Measurements from ENCODE around the gene RHNO1. TPM values are rescaled to one million over a fixed set of nuclear protein-coding genes. Genes with fewer than 3 reads are reported as not detected.

The RHNO1 gene
- total RNA-seq, 1 experiment from 2014 or later: 42.0 TPM

- DNase-seq (no peak), ATAC-seq (no peak)
- no peaks in the 10 kb centered on the region for H3K27me3 ChIP-seq (ENCODE audit: low read length)
- no peaks in the 10 kb centered on the region for H3K9me2 ChIP-seq (replicated peaks; ENCODE audit: low read length)
- no peaks in the 10 kb centered on the region for H4K20me1 ChIP-seq (ENCODE audit: low read length)
- CTCF ChIA-PET: no interaction called here
- no peaks in the 10 kb centered on the region for H3K9me3 ChIP-seq (ENCODE audit: low read length)
- intact Hi-C loops (cut with micrococcal nuclease): no loop called here
- POLR2A ChIA-PET (ENCODE audit: unreplicated experiment): no interaction called here
- H3F3A ChIP-seq (ENCODE audit: low read length, unreplicated experiment): no peaks in the 10 kb centered on the region
- TF ChIP-seq, protein P1, sequence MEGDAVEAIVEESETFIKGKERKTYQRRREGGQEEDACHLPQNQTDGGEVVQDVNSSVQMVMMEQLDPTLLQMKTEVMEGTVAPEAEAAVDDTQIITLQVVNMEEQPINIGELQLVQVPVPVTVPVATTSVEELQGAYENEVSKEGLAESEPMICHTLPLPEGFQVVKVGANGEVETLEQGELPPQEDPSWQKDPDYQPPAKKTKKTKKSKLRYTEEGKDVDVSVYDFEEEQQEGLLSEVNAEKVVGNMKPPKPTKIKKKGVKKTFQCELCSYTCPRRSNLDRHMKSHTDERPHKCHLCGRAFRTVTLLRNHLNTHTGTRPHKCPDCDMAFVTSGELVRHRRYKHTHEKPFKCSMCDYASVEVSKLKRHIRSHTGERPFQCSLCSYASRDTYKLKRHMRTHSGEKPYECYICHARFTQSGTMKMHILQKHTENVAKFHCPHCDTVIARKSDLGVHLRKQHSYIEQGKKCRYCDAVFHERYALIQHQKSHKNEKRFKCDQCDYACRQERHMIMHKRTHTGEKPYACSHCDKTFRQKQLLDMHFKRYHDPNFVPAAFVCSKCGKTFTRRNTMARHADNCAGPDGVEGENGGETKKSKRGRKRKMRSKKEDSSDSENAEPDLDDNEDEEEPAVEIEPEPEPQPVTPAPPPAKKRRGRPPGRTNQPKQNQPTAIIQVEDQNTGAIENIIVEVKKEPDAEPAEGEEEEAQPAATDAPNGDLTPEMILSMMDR (conservative IDR thresholded peaks at IDR 0.05; ENCODE audit: low read depth, low read length): no peak
- TF ChIP-seq EZH2phosphoT487 (IDR thresholded peaks at IDR 0.05; ENCODE audit: borderline replicate concordance, low read length) (no peak), EZH2 (IDR thresholded peaks at IDR 0.05; ENCODE audit: low read length, unreplicated experiment) (no peak)
- no peaks in the 10 kb centered on the region for H3K4me1 ChIP-seq (ENCODE audit: insufficient read depth, low read length)
- no peak overlapping the region for H3K9ac ChIP-seq (ENCODE audit: low read length)
- no peak overlapping the region for H3K4me3 ChIP-seq (ENCODE audit: low read length)
- no TSS peak for BruUV-seq (replicated peaks)
- no peak overlapping the region for H3K4me2 ChIP-seq (ENCODE audit: low read length)
- no peaks in the 10 kb centered on the region for H3K36me3 ChIP-seq (ENCODE audit: low read depth, low read length)
- H3K79me2 ChIP-seq (ENCODE audit: low read length): no peaks in the 10 kb centered on the region
- H2AFZ ChIP-seq (ENCODE audit: low read length): no peak overlapping the region
- H3K27ac ChIP-seq (ENCODE audit: low read length): no peak overlapping the region
Measured at GRCh38 chr12:2844786-2845185, 32.2 kb upstream of the RHNO1 start.

DNA sequence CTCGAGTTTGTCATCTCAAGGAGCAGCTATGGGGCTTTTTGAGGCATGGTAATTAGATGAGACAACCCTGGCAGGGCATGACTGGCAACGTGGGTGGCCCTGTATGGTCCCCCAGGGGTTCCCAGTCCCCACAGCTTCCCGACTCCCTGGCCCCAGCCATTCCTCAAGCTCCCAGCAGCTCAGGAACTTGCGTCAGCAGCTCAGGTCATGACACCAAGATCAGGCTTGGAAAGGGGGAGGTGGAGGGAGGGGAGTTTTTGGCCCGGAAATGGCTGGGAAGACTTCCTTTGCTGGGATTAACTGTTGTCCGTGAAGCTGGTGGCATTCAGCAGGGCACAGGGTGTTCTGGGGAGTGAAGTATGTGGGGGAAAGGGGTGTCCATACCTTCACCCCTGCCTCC lies 31.7 kb upstream of the RHNO1 start:
- Histone ChIP-seq H2AFZ (ENCODE audit: low read length) (no peak overlapping the region), H3K4me3 (ENCODE audit: low read length) (no peak overlapping the region), H3K9me2 (replicated peaks; ENCODE audit: low read length) (no peaks in the 10 kb centered on the region), H3K4me2 (ENCODE audit: low read length) (no peak overlapping the region), H3K27ac (ENCODE audit: low read length) (no peak overlapping the region), H3K79me2 (ENCODE audit: low read length) (no peaks in the 10 kb centered on the region), H4K20me1 (ENCODE audit: low read length) (no peaks in the 10 kb centered on the region), H3F3A (ENCODE audit: low read length, unreplicated experiment) (no peaks in the 10 kb centered on the region), H3K27me3 (ENCODE audit: low read length) (no peaks in the 10 kb centered on the region), H3K36me3 (ENCODE audit: low read depth, low read length) (no peaks in the 10 kb centered on the region), H3K4me1 (ENCODE audit: insufficient read depth, low read length) (no peaks in the 10 kb centered on the region), H3K9ac (ENCODE audit: low read length) (no peak overlapping the region), H3K9me3 (ENCODE audit: low read length) (no peaks in the 10 kb centered on the region)
- CTCF ChIA-PET: no interaction called here
- POLR2A ChIA-PET (ENCODE audit: unreplicated experiment): no interaction called here
- DNase-seq (no peak), ATAC-seq (no peak)
- intact Hi-C loops (cut with micrococcal nuclease): no loop called here
- TF ChIP-seq EZH2phosphoT487 (IDR thresholded peaks at IDR 0.05; ENCODE audit: borderline replicate concordance, low read length) (no peak), EZH2 (IDR thresholded peaks at IDR 0.05; ENCODE audit: low read length, unreplicated experiment) (no peak)
- TF ChIP-seq, protein P1 (conservative IDR thresholded peaks at IDR 0.05; ENCODE audit: low read depth, low read length): no peak
- BruUV-seq (replicated peaks): no TSS peak

- H3F3A ChIP-seq (ENCODE audit: low read length, unreplicated experiment): no peaks in the 10 kb centered on the region
- no peaks in the 10 kb centered on the region for H3K4me1 ChIP-seq (ENCODE audit: insufficient read depth, low read length)
- H3K27ac ChIP-seq (ENCODE audit: low read length): no peak overlapping the region
- ChIA-PET CTCF (no interaction called here), POLR2A (ENCODE audit: unreplicated experiment) (no interaction called here)
- H2AFZ ChIP-seq (ENCODE audit: low read length): no peak overlapping the region
- no peaks in the 10 kb centered on the region for H3K36me3 ChIP-seq (ENCODE audit: low read depth, low read length)
- H3K9me2 ChIP-seq (replicated peaks; ENCODE audit: low read length): no peaks in the 10 kb centered on the region
- DNase-seq (no peak), ATAC-seq (no peak)
- no peak overlapping the region for H3K4me3 ChIP-seq (ENCODE audit: low read length)
- no peak for TF ChIP-seq EZH2phosphoT487 (IDR thresholded peaks at IDR 0.05; ENCODE audit: borderline replicate concordance, low read length)
- TF ChIP-seq, protein P1 (conservative IDR thresholded peaks at IDR 0.05; ENCODE audit: low read depth, low read length): no peak
- no peak for TF ChIP-seq EZH2 (IDR thresholded peaks at IDR 0.05; ENCODE audit: low read length, unreplicated experiment)
- H3K9ac ChIP-seq (ENCODE audit: low read length): no peak overlapping the region
- H3K9me3 ChIP-seq (ENCODE audit: low read length): no peaks in the 10 kb centered on the region
- no peaks in the 10 kb centered on the region for H4K20me1 ChIP-seq (ENCODE audit: low read length)
- intact Hi-C loops (cut with micrococcal nuclease): no loop called here
- no peaks in the 10 kb centered on the region for H3K27me3 ChIP-seq (ENCODE audit: low read length)
- H3K4me2 ChIP-seq (ENCODE audit: low read length): no peak overlapping the region
- no peaks in the 10 kb centered on the region for H3K79me2 ChIP-seq (ENCODE audit: low read length)
- BruUV-seq (replicated peaks): no TSS peak
Measured at GRCh38 chr12:2851931-2852330, 25.1 kb upstream of the RHNO1 start.
